H1 (cell line): ENCODE measurements around the gene SYNPR.

Source experiments
- CEBPB ChIP-seq: IDR thresholded peaks from 2 replicates; pipeline ENCODE4 v1.6.1; 2012; ENCODE audit warnings: low read depth, low read length
- CHD1 ChIP-seq: IDR thresholded peaks from 2 replicates; pipeline ENCODE4 v1.6.1; 2012; ENCODE audit warnings: low read depth, low read length, improper control_type of control experiment
- CREB1 ChIP-seq: IDR thresholded peaks from 2 replicates; pipeline ENCODE4 v1.6.1; 2012; ENCODE audit warnings: inconsistent platforms
- CTCF ChIP-seq, 3 experiments: IDR thresholded peaks; 1 replicate in 2 of 3; 2 replicates in 1 of 3; pipeline versions ENCODE4 v1.5.1 to v1.6.1; 2011; ENCODE audit warnings: low read length in 3 of 3, mild to moderate bottlenecking in 3 of 3, inconsistent platforms in 2 of 3, low read depth in 1 of 3, moderate library complexity in 1 of 3; ENCODE audit not compliant: insufficient read depth in 1 of 3; ENCODE audit errors: control extremely low read depth in 1 of 3
- EZH2 ChIP-seq: fragments of 200-600 bp; sonication (generic); IDR thresholded peaks from 2 replicates; pipeline ENCODE4 v1.7.1; 2012; ENCODE audit warnings: low read depth, mild to moderate bottlenecking, moderate library complexity, low read length, inconsistent platforms; ENCODE audit not compliant: severe bottlenecking
- JUN ChIP-seq: IDR thresholded peaks from 2 replicates; pipeline ENCODE4 v1.6.1; 2011; ENCODE audit warnings: low read depth, mild to moderate bottlenecking, improper control_type of control experiment, low read length
- JUND ChIP-seq: IDR thresholded peaks from 2 replicates; pipeline ENCODE4 v1.6.1; 2011; ENCODE audit warnings: mild to moderate bottlenecking, improper control_type of control experiment, low read length
- NANOG ChIP-seq: IDR thresholded peaks from 2 replicates; pipeline ENCODE4 v1.6.1; 2011; ENCODE audit warnings: low read length, low read depth, mild to moderate bottlenecking, inconsistent platforms; ENCODE audit not compliant: insufficient read depth, poor library complexity, severe bottlenecking
- POLR2A ChIP-seq, 2 experiments: IDR thresholded peaks; 1 replicate in 1 of 2; 2 replicates in 1 of 2; pipeline ENCODE4 v1.6.1; 2011; ENCODE audit warnings: low read depth in 2 of 2, low read length in 2 of 2, mild to moderate bottlenecking in 2 of 2; ENCODE audit errors: control extremely low read depth in 1 of 2
- RFX5 ChIP-seq: IDR thresholded peaks from 2 replicates; pipeline ENCODE4 v1.6.1; 2011; ENCODE audit warnings: low read depth, low read length, improper control_type of control experiment, borderline replicate concordance
- RXRA ChIP-seq: IDR thresholded peaks from 2 replicates; pipeline ENCODE4 v1.6.1; 2011; ENCODE audit warnings: low read depth, mild to moderate bottlenecking, low read length, moderate library complexity; ENCODE audit not compliant: insufficient read depth
- SRF ChIP-seq: IDR thresholded peaks from 2 replicates; pipeline ENCODE4 v1.6.1; 2011; ENCODE audit warnings: mild to moderate bottlenecking, low read depth, low read length, moderate library complexity
- TAF1 ChIP-seq: IDR thresholded peaks from 2 replicates; pipeline ENCODE4 v1.6.1; 2011; ENCODE audit warnings: mild to moderate bottlenecking, low read depth, low read length
- TBP ChIP-seq: IDR thresholded peaks from 2 replicates; pipeline ENCODE4 v1.6.1; 2011; ENCODE audit warnings: low read depth, low read length, improper control_type of control experiment

- TF ChIP-seq CTCF (IDR thresholded peaks at IDR 0.05; ENCODE audit: control extremely low read depth in 1 of 3, insufficient read depth in 1 of 3, low read depth in 1 of 3, low read length in 3 of 3) = no peak
- no peak for TF ChIP-seq POLR2A (IDR thresholded peaks at IDR 0.05; ENCODE audit: control extremely low read depth in 1 of 2, low read depth in 2 of 2, low read length in 2 of 2)
- TF ChIP-seq EZH2 = no peak
- no peak for TF ChIP-seq TBP
- TF ChIP-seq RXRA = no peak
- no peak for TF ChIP-seq TAF1
- TF ChIP-seq CEBPB = no peak
- TF ChIP-seq JUN = no peak
- TF ChIP-seq CREB1 = no peak
- TF ChIP-seq CHD1 = no peak
- no peak for TF ChIP-seq JUND
- TF ChIP-seq RFX5 = no peak
- no peak for TF ChIP-seq SRF
- no peak for TF ChIP-seq NANOG
Measured at GRCh38 chr3:63450023-63450422, 171.9 kb downstream of the SYNPR start.
